SIG-M5 (cell line): ENCODE results near the gene IGFLR1.
"Not testable (repeated sequence)": the region's sequence is repeated elsewhere in the genome, so short reads cannot be mapped to it uniquely, and the experiment has no call there.

Source experiments
- DNase-seq: peaks from one replicate; lab custom pipeline; 2025; lab: John Stamatoyannopoulos, UW

Gene IGFLR1

DNA sequence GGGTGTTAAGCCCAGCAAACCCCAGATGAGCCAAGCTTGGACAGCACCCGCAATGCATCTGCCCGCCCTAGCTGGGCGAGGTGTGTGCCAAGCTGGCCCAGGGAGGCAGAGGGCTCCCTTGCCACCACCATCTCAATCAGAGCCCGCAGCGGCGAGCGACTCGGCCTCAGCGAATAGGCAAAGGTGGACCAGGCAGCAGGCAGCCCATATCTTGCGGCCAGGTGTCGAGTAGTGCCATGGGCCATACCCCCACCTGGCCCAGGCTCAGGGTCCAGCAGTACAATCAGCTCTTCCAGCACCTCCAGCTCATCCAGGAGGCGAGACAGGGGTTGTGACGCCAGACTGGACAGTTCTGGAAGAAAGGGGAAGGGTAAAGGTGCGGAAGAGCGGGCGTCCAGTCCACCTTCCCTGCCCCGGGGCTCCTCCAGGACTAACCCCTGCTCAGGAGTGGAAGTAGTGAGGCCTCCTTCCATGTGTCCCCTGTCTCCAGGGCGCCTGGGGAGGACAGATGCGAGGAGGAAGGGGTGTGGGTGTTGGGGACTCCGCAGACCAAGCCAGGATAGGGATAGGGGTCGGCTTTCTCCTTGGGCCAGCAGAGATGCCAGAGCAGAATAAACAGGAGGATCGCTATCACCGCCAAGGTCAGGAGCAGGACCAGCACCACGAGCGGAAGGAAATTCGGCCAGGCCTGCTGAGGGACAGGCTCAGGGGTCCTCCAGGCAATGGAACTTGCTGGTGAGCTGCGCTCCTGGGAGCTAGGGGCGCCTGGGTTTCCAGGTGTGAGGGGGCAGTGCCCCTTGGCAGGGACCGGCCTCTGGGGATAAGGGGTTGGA lies 2.8 kb downstream of the IGFLR1 start:
- no peak for DNase-seq

DNA sequence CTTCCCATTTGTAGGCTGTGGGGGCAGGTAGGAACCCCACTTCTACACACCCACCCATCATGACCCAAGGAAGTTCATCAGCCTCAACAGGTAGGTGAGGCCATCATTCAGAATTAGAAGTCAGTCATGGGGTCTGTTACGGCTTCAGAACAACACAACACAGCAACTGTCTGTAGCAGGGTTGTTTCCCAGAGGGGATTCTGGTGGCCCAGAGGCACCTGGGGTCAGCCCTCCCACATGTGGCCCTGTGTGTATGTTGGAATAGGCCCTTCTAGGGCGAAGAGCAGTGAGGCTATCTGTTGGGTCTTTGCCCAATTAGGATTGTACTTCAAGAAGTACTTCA lies 3.4 kb downstream of the IGFLR1 start:
- no peak for DNase-seq

DNA sequence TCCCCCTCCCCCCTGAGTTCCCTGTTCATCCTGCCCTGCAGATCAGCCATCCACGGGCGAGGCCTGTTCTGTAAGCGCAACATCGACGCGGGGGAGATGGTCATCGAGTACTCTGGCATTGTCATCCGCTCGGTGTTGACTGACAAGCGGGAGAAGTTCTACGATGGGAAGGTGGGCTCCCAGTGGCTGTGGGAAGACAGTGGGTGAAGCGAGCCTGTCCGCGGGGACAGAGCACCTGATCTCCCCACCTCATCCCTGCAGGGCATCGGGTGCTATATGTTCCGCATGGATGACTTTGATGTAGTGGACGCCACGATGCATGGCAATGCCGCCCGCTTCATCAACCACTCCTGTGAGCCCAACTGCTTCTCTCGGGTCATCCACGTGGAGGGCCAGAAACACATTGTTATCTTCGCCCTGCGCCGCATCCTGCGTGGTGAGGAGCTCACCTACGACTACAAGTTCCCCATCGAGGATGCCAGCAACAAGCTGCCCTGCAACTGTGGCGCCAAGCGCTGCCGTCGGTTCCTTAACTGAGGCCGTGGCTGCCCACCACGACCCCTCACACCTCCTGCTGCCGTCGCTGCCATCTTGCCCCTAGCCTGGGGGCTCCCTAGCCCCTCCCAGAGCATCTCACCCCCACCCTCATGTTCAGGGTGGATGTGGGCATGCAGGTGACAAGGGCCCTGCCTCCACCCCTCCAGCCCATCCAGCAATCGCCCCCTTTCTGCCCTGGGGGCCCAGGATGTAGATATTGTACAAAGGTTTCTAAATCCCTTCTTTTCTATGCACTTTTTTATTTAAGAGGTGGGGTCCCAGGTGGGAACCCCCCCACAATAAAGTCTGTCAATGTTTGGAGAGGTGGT lies 4.0 kb downstream of the IGFLR1 start:
- DNase-seq = no peak

DNA sequence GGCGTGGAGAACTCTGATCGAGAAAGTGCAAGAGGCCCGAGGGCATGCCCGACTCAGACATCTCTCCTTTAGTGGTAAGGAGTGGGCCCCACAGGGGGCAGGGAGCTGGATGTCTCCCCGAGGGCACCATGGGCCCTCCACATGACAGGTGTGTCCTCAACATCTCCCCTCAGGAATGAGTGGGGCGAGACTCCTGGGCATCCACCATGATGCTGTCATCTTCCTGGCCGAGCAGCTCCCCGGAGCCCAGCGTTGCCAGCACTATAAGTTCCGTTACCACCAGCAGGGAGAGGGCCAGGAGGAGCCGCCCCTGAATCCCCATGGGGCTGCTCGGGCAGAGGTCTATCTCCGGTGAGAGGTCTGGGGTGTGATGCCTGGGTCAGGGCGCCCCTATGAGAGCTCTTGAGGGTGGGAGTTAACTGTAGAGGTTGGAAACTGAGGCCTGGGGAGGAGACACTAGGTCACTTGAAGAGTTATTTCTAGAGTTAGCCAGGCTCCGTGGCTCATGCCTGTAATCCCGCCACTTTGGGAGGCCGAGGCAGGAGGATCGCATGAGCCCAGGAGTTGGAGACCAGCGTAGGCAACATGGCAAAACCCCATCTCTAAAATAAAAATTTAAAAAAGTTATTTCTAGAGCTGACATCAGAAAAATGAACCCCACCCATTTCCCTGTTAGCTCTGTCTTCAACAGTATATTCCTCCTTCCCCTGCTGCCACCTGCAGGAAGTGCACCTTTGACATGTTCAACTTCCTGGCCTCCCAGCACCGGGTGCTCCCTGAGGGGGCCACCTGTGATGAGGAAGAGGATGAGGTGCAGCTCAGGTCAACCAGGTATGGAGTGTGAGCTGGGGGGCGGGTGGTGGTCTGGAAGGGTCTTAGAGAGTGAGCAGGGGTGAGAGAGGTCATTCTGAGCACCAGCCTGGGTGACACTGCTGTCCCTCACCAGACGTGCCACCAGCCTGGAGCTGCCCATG lies 5.1 kb downstream of the IGFLR1 start:
- no peak for DNase-seq

DNA sequence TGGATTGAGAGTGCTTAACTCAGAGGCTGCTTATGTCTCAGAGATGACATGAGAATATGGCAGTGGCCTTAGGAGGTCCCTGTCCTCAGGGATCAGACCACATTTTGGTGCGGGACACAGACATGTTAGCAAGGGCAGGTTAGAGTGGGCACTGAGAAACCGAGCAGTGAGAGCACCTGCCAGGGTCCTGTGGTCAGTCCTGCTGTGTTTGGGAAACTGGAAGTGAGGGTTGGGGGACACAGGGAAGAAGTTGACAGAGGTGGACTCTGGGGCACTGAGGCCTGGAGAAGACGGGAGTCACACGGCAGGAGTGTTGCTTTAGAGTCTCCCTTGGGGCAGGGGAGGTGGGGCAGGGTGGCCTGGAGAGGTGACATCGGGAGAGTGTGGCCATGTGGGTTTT lies 7.4 kb downstream of the IGFLR1 start:
- DNase-seq = no peak

DNA sequence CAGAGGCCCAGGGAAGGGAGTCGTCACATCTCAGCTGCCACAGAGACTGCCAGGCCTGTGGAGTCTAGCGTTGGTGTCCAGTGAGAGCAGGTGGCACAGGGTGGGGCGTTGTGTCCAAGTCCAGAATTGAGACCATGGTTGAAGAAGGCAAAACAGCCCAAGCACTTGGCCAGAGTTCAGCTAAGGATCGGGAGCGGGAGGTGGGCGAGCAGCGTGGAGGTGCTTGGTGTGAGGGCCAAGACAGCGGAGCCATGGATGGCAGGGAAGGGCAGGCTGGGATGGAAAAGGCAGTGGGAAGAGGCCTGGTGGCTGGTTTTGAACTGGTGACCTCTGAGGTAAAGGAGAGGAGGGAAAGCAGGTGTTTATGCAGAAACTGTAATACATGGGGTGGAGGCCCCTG lies 8.0 kb downstream of the IGFLR1 start:
- no peak for DNase-seq

DNA sequence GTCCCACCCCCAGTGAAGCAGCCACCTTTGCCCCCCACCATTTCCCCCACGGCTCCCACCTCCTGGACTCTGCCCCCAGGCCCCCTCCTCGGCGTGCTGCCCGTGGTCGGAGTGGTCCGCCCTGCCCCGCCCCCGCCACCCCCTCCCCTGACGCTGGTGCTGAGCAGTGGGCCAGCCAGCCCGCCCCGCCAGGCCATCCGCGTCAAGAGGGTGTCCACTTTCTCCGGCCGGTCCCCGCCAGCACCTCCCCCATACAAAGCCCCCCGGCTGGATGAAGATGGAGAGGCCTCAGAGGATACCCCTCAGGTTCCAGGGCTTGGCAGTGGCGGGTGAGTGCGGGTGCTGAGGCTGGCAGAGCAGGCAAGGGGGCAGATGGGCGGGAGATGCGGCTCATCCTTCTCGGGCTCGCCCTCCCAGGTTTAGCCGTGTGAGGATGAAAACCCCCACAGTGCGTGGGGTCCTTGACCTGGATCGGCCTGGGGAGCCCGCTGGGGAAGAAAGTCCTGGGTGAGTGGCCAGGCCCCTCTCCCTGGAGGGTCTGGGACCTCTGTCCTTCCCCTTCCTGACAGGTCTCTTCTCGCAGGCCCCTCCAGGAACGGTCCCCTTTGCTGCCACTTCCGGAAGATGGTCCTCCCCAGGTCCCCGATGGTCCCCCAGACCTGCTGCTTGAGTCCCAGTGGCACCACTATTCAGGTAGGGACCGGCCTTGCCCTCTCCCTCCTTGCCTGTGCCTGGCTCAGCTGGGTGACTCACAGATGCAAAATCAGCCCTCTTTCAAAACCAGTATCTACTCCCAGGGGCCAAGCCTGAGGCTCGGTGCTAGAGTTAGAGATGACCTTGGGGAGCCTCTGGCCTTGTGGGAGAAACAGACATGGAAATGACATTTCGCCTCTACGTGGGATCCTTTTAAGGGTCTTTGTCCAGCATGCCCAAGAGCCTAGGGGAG lies 8.8 kb downstream of the IGFLR1 start:
- no peak for DNase-seq

DNA sequence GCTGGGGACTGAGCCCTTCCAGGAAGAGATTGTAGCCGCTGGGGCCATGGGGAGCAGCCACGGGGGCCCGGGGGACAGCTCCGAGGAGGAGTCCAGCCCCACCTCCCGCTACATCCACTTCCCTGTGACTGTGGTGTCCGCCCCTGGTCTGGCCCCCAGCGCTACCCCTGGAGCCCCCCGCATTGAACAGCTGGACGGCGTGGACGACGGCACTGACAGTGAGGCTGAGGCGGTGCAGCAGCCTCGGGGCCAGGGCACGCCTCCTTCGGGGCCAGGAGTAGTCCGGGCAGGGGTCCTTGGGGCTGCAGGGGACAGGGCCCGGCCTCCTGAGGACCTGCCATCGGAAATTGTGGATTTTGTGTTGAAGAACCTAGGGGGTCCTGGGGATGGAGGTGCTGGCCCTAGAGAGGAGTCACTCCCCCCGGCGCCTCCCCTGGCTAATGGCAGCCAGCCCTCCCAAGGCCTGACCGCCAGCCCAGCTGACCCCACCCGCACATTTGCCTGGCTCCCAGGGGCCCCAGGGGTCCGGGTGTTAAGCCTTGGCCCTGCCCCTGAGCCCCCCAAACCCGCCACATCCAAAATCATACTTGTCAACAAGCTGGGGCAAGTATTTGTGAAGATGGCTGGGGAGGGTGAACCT lies 9.6 kb downstream of the IGFLR1 start:
- DNase-seq = no peak

DNA sequence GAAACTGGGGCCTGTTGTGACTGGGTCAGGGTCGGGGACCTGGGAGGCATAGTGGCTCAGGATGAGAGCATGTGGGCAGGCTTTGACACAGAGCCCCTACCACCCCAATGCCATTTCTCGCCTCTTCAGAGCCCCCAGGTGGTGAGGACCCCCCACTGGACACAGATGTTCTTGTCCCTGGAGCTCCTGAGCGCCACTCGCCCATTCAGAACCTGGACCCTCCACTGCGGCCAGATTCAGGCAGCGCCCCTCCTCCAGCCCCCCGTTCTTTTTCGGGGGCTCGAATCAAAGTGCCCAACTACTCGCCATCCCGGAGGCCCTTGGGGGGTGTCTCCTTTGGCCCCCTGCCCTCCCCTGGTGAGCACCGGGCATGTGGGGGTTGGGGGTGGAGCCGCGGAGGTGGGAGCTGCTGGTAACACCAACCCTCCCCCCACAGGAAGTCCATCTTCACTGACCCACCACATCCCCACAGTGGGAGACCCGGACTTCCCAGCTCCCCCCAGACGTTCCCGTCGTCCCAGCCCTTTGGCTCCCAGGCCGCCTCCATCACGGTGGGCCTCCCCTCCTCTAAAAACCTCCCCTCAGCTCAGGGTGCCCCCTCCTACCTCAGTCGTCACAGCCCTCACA lies 10.4 kb downstream of the IGFLR1 start:
- no peak for DNase-seq

DNA sequence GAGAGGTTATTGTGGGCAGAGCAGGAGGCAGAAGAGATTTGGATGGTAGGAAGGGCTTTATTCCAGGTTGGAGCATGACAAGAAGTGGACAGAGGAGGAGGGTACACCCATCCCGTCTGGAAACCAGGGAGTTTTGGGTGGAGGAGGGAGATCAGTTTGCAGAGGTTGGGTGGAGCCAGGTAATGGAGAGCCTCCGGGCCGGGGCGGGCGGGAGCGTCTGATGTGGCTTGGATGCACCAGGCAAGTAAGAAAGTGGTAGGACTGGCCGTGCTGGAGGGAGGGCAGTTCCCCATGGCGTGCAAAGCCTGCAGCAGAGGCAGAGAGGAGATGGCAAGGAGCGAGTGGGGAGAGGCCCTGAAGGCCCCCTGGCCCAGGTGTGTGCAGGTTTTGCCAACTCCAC lies 10.9 kb downstream of the IGFLR1 start:
- DNase-seq = no peak

DNA sequence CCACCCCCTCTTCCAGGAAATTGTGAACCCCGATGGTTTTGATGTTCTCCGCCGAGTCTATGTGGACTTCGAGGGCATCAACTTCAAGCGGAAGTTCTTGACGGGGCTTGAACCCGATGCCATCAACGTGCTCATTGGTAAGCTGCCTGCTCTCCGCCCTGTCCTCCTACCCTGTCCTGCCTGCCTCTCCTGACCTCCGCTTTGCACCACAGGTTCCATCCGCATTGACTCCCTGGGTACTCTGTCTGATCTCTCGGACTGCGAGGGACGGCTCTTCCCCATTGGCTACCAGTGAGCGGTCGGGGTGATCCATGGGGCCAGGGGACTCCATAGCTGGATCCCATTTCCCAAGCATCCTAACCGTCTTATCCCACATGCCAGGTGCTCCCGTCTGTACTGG lies 11.9 kb downstream of the IGFLR1 start:
- DNase-seq = no peak

DNA sequence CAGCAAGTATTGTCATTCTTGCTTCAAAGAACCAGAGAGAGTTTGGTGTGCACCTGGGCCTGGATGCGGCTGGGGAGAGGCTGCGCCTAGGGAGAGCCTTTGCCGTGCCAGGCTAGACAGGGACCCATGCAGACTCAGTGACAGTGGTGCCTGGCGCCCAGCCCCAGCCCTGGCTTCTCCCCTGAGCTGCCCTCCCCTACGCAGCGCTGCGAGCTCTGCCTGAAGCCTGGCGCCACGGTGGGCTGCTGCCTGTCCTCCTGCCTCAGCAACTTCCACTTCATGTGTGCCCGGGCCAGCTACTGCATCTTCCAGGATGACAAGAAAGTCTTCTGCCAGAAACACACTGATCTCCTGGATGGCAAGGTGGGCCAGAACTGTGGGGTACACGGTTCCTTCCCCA lies 12.5 kb downstream of the IGFLR1 start:
- DNase-seq = no peak

DNA sequence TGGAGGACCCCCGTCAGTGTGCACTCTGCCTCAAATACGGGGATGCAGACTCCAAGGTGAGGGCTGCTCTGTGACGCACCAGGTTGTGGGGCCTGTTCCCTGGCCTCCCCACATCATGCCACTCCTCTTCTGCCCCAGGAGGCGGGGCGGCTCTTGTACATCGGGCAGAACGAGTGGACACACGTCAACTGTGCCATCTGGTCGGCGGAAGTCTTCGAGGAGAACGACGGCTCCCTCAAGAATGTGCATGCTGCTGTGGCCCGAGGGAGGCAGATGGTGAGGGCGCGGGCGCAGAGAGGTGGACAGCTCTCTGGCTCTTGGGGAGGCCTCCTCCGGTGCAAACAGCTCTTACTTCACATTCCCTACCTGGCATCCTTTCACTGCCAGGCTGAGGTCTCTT lies 13.2 kb downstream of the IGFLR1 start:
- DNase-seq = no peak

DNA sequence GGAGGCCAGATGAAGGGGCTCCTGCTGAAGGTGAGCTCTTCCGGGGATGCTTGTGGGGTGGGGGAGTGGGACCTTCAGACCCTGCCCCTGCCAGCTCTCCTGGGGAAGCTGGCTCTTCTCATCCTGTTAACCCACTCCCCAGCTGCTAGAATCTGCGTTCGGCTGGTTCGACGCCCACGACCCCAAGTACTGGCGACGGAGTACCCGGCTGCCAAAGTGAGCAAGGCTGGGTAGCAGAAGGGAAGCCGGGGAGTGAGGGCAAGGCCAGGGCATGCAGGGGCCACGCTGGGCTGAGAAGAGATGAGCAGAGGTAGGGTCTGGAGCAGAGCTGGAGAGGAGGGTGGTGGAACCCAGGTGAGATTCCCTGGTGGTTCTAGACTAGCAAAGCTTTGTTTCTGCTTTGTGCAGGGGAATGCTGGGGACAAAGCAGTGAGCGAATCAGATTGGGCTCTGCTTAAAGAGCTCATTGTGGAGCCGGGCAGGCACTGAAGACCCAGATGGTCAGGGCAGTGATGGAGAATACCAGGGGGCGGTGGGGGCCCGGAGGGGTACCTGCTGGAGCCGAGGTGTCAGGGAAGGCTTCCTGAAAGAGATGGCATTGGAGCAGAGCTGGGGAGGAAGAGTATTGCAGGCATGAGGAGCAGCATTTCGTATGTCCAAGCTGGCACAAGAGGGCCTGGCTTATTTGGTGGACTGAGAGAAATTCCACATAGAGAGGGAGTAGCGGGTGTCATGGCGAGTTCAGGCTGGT lies 14.1 kb downstream of the IGFLR1 start:
- no peak for DNase-seq

DNA sequence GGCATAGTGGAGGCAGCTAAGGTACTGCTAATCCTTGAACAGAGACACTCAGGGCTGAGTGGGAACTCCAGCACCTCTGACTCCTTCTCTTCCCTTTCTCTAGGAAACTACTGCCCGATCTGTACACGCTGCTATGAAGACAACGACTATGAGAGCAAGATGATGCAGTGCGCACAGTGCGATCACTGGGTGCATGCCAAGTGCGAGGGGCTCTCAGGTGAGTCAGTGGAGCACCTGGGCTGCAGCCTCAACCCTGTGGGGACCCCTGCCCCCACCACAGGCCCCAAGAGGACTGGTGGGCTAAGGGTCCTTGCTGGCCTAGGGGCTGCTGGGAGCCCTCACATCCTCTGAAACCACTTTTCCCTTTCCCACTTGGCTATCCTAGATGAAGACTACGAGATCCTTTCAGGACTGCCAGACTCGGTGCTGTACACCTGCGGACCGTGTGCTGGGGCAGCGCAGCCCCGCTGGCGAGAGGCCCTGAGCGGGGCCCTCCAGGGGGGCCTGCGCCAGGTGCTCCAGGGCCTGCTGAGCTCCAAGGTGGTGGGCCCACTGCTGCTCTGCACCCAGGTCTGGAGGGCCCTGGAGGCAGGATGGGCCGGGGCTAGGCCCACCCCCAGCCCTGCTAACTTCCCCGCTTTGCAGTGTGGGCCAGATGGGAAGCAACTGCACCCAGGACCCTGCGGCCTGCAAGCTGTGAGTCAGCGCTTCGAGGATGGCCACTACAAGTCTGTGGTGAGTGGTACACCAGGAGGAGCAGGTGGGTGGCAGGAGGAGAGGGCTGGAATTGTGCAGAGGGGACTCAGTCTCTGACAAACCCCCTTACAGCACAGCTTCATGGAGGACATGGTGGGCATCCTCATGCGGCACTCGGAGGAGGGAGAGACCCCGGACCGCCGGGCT lies 14.9 kb downstream of the IGFLR1 start:
- DNase-seq = no peak

DNA sequence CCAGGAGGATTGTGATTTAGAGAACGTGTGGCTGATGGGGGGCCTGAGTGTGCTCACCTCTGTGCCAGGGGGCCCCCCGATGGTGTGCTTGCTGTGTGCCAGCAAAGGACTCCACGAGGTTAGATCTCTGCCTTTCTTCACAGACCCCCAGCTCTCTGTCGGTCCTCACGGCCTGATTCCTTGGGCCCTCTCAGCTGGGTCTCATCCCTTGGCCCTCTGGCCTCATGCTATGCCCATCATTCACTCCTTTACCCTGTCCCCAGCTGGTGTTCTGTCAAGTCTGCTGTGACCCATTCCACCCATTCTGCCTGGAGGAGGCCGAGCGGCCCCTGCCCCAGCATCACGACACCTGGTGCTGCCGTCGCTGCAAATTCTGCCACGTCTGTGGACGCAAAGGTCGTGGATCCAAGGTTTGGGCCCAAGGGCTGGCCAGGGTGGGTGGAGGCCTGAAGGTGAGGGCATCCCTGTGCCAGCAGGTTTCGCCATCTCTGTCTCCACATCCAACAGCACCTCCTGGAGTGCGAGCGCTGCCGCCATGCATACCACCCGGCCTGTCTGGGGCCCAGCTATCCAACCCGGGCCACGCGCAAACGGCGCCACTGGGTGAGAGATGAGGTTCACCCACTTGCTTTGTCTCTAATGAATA lies 16.9 kb downstream of the IGFLR1 start:
- no peak for DNase-seq

DNA sequence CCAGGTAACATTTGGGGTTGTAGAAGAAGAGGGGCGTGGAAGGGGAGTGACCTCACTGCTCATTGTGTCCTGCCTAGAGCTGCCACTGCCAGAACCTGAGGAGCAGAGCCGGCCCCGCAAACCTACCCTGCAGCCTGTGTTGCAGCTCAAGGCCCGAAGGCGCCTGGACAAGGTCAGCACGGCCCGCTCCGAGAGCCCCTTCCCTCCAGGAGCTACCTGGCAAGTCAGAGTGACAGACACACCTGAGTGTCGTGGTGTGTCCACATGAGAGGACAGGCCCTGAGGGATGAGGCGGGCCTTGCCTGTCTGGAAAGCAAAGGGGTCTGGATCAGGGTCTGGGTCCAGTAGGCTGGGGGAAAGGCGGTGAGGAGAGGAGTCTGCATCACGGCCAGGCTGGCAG lies 17.7 kb downstream of the IGFLR1 start:
- DNase-seq = no peak

DNA sequence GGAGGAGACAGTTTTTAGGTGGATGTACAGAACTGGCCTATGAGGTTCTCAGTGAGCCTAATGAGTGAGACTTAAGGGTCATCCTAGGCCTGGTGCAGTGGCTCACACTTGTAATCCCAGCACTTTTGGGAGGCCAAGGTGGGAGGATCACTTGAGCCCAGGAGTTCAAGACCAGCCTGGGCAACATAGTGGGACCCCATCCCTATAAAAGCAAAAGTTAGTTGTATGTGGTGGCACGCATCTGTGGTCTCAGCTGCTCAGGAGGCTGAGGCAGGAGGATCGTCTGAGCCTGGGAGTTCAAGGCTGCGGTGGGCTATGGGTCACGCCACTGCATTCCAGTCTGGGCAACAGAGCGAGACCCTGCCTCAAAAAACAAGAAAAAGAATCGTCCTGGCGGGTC lies 18.1 kb downstream of the IGFLR1 start:
- DNase-seq = not testable (repeated sequence)
